Measurements from ENCODE around the gene ADCY5.
A peak's percentile ranks its signal among the peaks of the same experiment; 100 is the strongest.

ADCY5 gene

DNA sequence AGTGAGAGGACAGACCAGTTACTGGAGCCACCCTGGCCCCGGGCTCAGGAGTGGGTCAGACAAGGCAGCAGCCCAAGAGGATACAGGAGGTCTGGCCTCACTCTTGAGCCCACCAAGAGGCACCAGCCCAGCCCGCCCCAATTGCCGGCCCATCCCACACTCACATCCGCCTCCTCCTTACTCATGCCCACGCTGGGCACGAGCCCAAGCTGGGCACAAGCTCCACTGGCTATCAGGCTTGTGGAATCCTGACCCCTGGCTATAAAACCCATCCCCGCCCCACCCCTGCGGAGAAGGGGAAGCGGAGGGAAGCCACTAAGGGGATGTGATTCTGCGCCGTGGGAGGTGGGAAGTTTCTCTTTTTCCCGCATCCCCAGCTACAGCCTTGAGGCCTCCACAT, 25.9 kb downstream of the ADCY5 start:
- Histone ChIP-seq H3K36me3 (ENCODE audit: control insufficient read depth in 2 of 2, insufficient read depth in 1 of 2, low read length in 2 of 2) (no peaks in the 10 kb centered on the region), H3K27ac (ENCODE audit: extremely low read depth, low read depth, low read length) (no peak overlapping the region), H3K4me1 (ENCODE audit: control insufficient read depth, insufficient read depth, low read length) (0 out of 2 replicates have a peak, but pooled peaks cover 2% of the 10 kb centered on the region), H3K9me3 (ENCODE audit: control insufficient read depth, insufficient read depth, low read depth, low read length) (no peaks in the 10 kb centered on the region), H3K4me3 (ENCODE audit: low read depth, low read length) (no peak overlapping the region)
- CTCF ChIA-PET, result interaction anchor here (1.2 kb wide), 1 partner anchor 93 kb away, joined by 3 read pairs; no protein-coding TSS in a partner anchor
- POLR2A ChIA-PET, result no interaction called here
- TF ChIP-seq ZBTB17 (tag by site-specific recombination; IDR thresholded peaks at IDR 0.05) (no peak), EGR2 (tag by site-specific recombination; IDR thresholded peaks at IDR 0.05; ENCODE audit: low read depth) (peak; percentile 66), SETDB1 (IDR thresholded peaks at IDR 0.05; ENCODE audit: insufficient read length, low read length) (no peak), ZFHX2 (tag by site-specific recombination; conservative IDR thresholded peaks at IDR 0.05) (peak; percentile 74)

DNA sequence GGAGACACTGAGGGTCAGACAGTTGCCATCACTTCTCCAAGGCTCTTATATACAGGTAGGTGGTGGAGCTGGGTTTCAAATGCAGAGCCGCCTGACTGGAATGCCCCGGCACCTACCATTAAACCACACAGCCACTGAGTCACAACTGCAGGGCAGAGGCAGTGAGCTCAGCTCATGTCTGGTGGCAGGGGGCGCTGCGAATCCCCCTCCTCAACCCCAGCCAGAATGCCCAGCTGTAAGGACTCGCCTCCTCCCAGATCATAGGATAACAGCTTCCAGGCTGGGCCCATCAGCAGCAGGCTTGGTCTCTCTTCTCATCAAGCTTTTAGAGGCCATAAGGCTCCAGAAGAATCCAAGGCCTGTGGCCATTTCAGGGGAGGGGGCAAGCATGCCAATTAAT, 26.4 kb downstream of the ADCY5 start:
- H3K27ac ChIP-seq (ENCODE audit: extremely low read depth, low read depth, low read length), result no peak overlapping the region
- no peak for TF ChIP-seq ZNF776 (tag by site-specific recombination; IDR thresholded peaks at IDR 0.05; ENCODE audit: borderline replicate concordance)
- H3K4me3 ChIP-seq (ENCODE audit: low read depth, low read length), result no peak overlapping the region
- CTCF ChIA-PET, result interaction anchor here (0.8 to 1.2 kb wide), 2 partner anchors 68 to 93 kb away, joined by 3 to 6 read pairs; no protein-coding TSS in a partner anchor
- H3K4me1 ChIP-seq (ENCODE audit: control insufficient read depth, insufficient read depth, low read length), result 0 out of 2 replicates have a peak, but pooled peaks cover 2% of the 10 kb centered on the region
- H3K36me3 ChIP-seq (ENCODE audit: control insufficient read depth in 2 of 2, insufficient read depth in 1 of 2, low read length in 2 of 2), result no peaks in the 10 kb centered on the region
- POLR2A ChIA-PET, result no interaction called here
- no peaks in the 10 kb centered on the region for H3K9me3 ChIP-seq (ENCODE audit: control insufficient read depth, insufficient read depth, low read depth, low read length)

DNA sequence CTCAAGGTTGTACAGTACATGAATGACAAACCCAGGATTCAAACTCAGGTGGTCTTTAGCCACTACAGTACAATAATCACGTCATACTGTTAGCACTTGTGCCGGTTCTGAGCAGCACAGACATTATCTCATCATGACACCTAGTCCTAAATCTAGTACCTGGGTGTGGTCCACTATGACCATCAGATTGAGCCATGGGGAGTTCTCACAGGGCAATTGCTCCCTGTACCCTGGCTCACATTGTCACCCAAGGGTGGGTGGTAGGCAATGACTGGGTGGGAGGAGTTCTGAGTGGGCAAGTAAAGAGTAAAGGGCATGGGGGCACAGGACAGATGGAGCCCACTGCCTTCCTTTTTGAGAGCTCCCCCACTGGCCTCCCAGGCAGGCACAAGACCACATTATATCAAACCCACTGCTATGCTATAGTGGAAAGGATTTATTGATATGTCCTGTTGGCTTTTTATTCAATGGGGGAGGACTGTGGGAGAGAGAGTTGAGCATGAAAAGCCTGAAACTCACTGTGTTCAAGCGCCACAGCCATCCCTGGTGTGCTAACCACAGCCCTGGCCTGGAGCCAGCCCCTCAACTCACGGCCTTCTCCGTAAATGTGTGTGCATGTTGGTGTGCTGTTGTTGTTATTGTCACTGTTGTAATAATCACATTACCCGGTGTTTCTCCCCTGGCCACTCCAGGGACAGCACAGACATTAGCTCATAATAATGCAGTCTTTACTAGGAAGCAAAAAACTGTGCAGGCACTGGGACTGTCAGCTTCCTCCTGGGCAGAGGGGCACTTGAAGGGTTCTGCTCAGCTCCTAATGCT, 27.3 kb downstream of the ADCY5 start:
- Histone ChIP-seq H3K4me1 (ENCODE audit: control insufficient read depth, insufficient read depth, low read length) (0 out of 2 replicates have a peak, but pooled peaks cover 2% of the 10 kb centered on the region), H3K27ac (ENCODE audit: extremely low read depth, low read depth, low read length) (no peak overlapping the region), H3K9me3 (ENCODE audit: control insufficient read depth, insufficient read depth, low read depth, low read length) (no peaks in the 10 kb centered on the region), H3K36me3 (ENCODE audit: control insufficient read depth in 2 of 2, insufficient read depth in 1 of 2, low read length in 2 of 2) (no peaks in the 10 kb centered on the region), H3K4me3 (ENCODE audit: low read depth, low read length) (no peak overlapping the region)
- peak; percentile 64 for TF ChIP-seq ZFHX2 (tag by site-specific recombination; conservative IDR thresholded peaks at IDR 0.05)
- peak; percentile 60 for TF ChIP-seq EGR2 (tag by site-specific recombination; IDR thresholded peaks at IDR 0.05; ENCODE audit: low read depth)
- TF ChIP-seq ZNF335 (tag by site-specific recombination; conservative IDR thresholded peaks at IDR 0.05), result peak; percentile 60; the same call in 1 of the 2 replicates
- TF ChIP-seq ZNF23 (tag by site-specific recombination; IDR thresholded peaks at IDR 0.05; ENCODE audit: borderline replicate concordance), result no peak
- 0 out of 2 replicates have a peak, but pooled peaks have one; percentile 23 for TF ChIP-seq ZNF600 (tag by site-specific recombination; IDR thresholded peaks at IDR 0.05)
- no peak; the same call in 1 of the 2 replicates for TF ChIP-seq ZBTB20 (tag by site-specific recombination; IDR thresholded peaks at IDR 0.05)
- TF ChIP-seq ZFP69B (tag by site-specific recombination; IDR thresholded peaks at IDR 0.05), result no peak
- TF ChIP-seq, protein P1, sequence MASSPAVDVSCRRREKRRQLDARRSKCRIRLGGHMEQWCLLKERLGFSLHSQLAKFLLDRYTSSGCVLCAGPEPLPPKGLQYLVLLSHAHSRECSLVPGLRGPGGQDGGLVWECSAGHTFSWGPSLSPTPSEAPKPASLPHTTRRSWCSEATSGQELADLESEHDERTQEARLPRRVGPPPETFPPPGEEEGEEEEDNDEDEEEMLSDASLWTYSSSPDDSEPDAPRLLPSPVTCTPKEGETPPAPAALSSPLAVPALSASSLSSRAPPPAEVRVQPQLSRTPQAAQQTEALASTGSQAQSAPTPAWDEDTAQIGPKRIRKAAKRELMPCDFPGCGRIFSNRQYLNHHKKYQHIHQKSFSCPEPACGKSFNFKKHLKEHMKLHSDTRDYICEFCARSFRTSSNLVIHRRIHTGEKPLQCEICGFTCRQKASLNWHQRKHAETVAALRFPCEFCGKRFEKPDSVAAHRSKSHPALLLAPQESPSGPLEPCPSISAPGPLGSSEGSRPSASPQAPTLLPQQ (tag by site-specific recombination; IDR thresholded peaks at IDR 0.05), result 0 out of 2 replicates have a peak, but pooled peaks have one; percentile 21
- 0 out of 2 replicates have a peak, but pooled peaks have one; percentile 8 for TF ChIP-seq FEZF1 (tag by site-specific recombination; IDR thresholded peaks at IDR 0.05)
- TF ChIP-seq ZIC2 (tag by site-specific recombination; IDR thresholded peaks at IDR 0.05), result peak; percentile 73
- POLR2A ChIA-PET, result no interaction called here
- CTCF ChIA-PET, result interaction anchor here (0.7 to 1.2 kb wide), 3 partner anchors 69 to 1071 kb away, joined by 3 to 6 read pairs (median 3); no protein-coding TSS in a partner anchor

DNA sequence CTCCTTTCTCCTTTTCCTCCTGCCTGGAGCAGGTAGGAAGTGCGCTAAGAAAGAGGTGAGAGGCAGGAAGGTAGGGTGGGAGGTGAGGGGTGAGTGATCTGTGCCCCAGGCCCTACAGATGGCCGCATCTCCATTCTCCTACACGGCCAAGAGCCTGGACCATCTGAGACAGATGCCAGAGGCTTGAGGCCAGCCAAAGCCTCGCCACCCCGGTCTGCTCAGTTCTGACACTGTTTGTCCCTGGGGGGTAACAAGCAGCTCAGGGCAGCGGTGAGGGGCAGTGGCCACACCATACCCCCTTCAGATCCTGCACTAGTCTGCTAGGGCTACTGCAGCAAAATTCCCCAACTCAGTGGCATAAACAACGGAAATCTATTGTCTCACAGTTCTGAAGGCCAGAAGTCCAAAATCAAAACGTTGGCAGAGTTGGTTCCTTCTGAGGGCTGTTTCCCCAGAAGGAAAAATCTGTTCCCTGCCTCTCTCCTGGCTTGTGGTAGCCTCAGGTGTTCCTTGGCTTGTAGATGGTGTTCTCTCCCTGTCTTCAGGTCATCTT, 28.4 kb downstream of the ADCY5 start:
- TF ChIP-seq ZNF555 (tag by site-specific recombination; conservative IDR thresholded peaks at IDR 0.05), result no peak
- TF ChIP-seq GLIS1 (tag by site-specific recombination; IDR thresholded peaks at IDR 0.05), result 0 out of 2 replicates have a peak, but pooled peaks have one; percentile 20
- TF ChIP-seq ZBTB20 (tag by site-specific recombination; IDR thresholded peaks at IDR 0.05), result no peak
- ChIA-PET CTCF (no interaction called here), POLR2A (interaction anchor here (0.6 kb wide), 1 partner anchor 1157 kb away, joined by 5 read pairs; no protein-coding TSS in a partner anchor)
- 0 out of 2 replicates have a peak, but pooled peaks cover 2% of the 10 kb centered on the region for H3K4me1 ChIP-seq (ENCODE audit: control insufficient read depth, insufficient read depth, low read length)
- H3K27ac ChIP-seq (ENCODE audit: extremely low read depth, low read depth, low read length), result no peak overlapping the region
- H3K4me3 ChIP-seq (ENCODE audit: low read depth, low read length), result no peak overlapping the region
- H3K9me3 ChIP-seq (ENCODE audit: control insufficient read depth, insufficient read depth, low read depth, low read length), result no peaks in the 10 kb centered on the region
- H3K36me3 ChIP-seq (ENCODE audit: control insufficient read depth in 2 of 2, insufficient read depth in 1 of 2, low read length in 2 of 2), result no peaks in the 10 kb centered on the region
